Sigmoid colon (tissue), 4 donors: ENCODE results near the gene TOX2.

Experiments used
- CTCF ChIP-seq, 4 experiments: fragments of 450-650 bp in 3 of 4; fragments of 200-600 bp in 1 of 4; IDR thresholded peaks; one replicate each; pipeline ENCODE4 v1.5.1; 2016 to 2019; ENCODE audit warnings: antibody characterized with exemption in 4 of 4, mild to moderate bottlenecking in 3 of 4, moderate library complexity in 2 of 4
- EP300 ChIP-seq, 4 donors: sonication (generic); formaldehyde crosslinking; IDR thresholded peaks; one replicate each; pipeline ENCODE4 v1.6.1; 2017; ENCODE audit warnings: antibody characterized with exemption in 4 of 4
- POLR2A ChIP-seq, 2 donors: fragments of 450-650 bp; IDR thresholded peaks; one replicate each; pipeline ENCODE4 v1.6.1; 2016; ENCODE audit warnings: antibody characterized with exemption in 2 of 2, mild to moderate bottlenecking in 2 of 2, moderate library complexity in 2 of 2

DNA sequence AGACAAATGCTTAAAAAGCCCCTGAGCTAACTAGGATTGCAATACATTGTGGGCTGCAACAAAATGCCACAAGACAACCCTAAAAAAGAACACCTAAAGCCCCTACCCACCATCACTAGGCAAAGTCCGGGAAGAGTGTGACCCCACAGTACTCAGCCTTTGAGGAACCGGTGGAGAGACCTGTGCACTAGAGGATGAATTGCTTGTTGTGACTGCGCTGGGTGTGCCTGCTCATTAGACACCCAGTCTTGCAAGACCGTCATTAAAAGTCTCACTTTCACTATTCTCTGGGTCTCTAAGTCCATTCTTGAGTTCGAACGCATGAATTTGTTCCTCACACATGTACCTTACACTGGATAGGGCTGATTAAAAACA lies 183.6 kb downstream of the TOX2 start:
- TF ChIP-seq POLR2A (IDR thresholded peaks at IDR 0.05) (no peak), CTCF (IDR thresholded peaks at IDR 0.05) (no peak), EP300 (IDR thresholded peaks at IDR 0.05) (no peak)
